Vagina (tissue), 2 donors: Measurements from ENCODE around the gene UBQLN1.

Experiments used
- POLR2A ChIP-seq, 2 donors: fragments of 450-650 bp; IDR thresholded peaks; one replicate each; pipeline ENCODE4 v1.6.1; 2017; ENCODE audit warnings: antibody characterized with exemption in 2 of 2, mild to moderate bottlenecking in 2 of 2, moderate library complexity in 2 of 2
- POLR2AphosphoS5 ChIP-seq, 2 donors: sonication (generic); formaldehyde crosslinking; IDR thresholded peaks; one replicate each; pipeline ENCODE4 v1.9.0; 2017; ENCODE audit warnings: antibody characterized with exemption in 2 of 2, mild to moderate bottlenecking in 2 of 2, low read depth in 1 of 2; ENCODE audit not compliant: insufficient read depth in 1 of 2
- TF ChIP-seq, protein P1 (sequence below), 3 experiments: fragments of 450-650 bp in 2 of 3; fragments of 200-600 bp in 1 of 3; sonication (generic) in 1 of 3; IDR thresholded peaks; one replicate each; pipeline ENCODE4 v1.5.1; 2017 to 2019; ENCODE audit warnings: antibody characterized with exemption in 3 of 3, mild to moderate bottlenecking in 2 of 3, moderate library complexity in 2 of 3

DNA sequence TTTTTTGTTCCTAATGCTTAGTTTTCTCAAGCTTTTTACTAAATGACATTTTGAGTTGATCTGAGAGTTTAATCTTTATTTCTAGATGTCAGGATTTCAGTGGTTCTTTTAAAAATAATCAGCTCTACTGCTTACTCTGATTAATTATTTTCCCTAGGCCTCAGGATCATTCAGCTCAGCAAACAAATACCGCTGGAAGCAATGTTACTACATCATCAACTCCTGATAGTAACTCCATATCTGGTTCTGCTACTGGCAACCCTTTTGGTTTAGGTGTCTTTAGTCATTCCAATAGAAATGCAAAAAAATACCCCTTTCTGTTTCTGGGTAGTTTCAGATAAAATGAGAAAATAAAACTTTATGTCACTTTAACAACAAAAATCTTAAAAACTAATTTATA lies 90.5 kb downstream of the UBQLN1 start:
- TF ChIP-seq POLR2A (IDR thresholded peaks at IDR 0.05) (no peak), POLR2AphosphoS5 (IDR thresholded peaks at IDR 0.05; ENCODE audit: insufficient read depth in 1 of 2, low read depth in 1 of 2) (no peak)
- TF ChIP-seq, protein P1, sequence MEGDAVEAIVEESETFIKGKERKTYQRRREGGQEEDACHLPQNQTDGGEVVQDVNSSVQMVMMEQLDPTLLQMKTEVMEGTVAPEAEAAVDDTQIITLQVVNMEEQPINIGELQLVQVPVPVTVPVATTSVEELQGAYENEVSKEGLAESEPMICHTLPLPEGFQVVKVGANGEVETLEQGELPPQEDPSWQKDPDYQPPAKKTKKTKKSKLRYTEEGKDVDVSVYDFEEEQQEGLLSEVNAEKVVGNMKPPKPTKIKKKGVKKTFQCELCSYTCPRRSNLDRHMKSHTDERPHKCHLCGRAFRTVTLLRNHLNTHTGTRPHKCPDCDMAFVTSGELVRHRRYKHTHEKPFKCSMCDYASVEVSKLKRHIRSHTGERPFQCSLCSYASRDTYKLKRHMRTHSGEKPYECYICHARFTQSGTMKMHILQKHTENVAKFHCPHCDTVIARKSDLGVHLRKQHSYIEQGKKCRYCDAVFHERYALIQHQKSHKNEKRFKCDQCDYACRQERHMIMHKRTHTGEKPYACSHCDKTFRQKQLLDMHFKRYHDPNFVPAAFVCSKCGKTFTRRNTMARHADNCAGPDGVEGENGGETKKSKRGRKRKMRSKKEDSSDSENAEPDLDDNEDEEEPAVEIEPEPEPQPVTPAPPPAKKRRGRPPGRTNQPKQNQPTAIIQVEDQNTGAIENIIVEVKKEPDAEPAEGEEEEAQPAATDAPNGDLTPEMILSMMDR (IDR thresholded peaks at IDR 0.05) = no peak
